Measurements from ENCODE around the gene POM121L12. TPM values are rescaled to one million over a fixed set of nuclear protein-coding genes. Genes with fewer than 3 reads are reported as not detected.

POM121L12 gene
- total and polyA plus RNA-seq, 2 of the 13 experiments (the other 11 are each of a cell fraction or from before 2014, with no cell fraction given): not detected

DNA sequence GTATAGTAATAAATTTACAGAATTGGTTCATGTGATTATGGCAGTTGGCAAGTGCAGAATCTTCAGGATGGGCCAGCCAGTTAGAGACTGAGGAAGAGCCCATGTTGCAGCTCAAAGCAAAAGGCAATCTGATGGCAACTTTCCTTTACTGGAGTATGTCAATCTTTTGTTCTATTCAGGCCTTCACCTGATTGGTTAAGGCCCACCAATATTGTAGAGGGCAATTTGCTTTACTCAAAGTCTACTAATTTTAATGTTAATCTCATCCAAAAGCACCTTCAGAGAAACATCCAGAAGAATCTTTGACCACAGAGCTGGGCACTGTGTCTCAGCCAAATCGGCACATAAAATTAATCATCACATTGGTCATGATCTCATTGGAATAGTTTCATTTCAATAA, 20.0 kb upstream of the POM121L12 start (continued):
- no peak for TF ChIP-seq ZNF318 (CRISPR knock-in tag; IDR thresholded peaks at IDR 0.05)
- TF ChIP-seq ZNF790 (CRISPR knock-in tag; IDR thresholded peaks at IDR 0.05; ENCODE audit: borderline replicate concordance): no peak

DNA sequence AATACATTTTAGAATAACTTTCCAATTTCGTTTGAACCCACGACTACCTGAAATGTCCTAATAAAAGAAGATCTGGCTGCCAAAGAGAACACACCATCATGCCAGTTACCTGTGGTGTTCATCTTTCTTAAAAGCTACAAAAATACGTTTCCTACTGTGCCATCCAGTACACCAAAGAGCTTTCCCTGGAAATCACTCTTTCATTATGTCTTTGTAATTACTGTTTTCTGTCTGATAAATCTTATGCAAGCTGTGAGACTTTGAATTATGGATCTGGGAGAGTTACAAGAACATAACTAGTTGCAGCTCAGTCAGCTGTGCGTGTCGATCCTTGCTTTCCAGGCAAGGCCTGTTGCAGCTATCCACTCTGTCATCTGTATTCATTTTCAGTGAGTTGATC, 12.5 kb upstream of the POM121L12 start:
- Histone ChIP-seq H2AFZ (ENCODE audit: low read length) (no peak overlapping the region), H3K79me2 (ENCODE audit: insufficient read depth, low read length) (no peaks in the 10 kb centered on the region), H3K27ac (ENCODE audit: extremely low read length, insufficient read depth, low read length) (no peak overlapping the region), H3K36me3 (replicated peaks in 1 of 2; ENCODE audit: control insufficient read depth in 1 of 2, insufficient read depth in 2 of 2, low read length in 2 of 2) (no peaks in the 10 kb centered on the region), H3K4me1 (ENCODE audit: insufficient read depth, low read length) (no peaks in the 10 kb centered on the region), H3K9me3 (ENCODE audit: low read length) (peaks cover 45% of the 10 kb centered on the region), H3K4me3 (replicated peaks in 1 of 3; ENCODE audit: insufficient read depth in 1 of 3, low read depth in 2 of 3, low read length in 3 of 3) (no peak overlapping the region), H3K4me2 (ENCODE audit: low read depth, low read length) (no peak overlapping the region), H3K27me3 (ENCODE audit: control insufficient read depth in 1 of 2, insufficient read depth in 2 of 2, low read length in 2 of 2) (no peaks in the 10 kb centered on the region), H4K20me1 (ENCODE audit: insufficient read depth, low read length) (no peaks in the 10 kb centered on the region), H3K9ac (ENCODE audit: insufficient read depth, low read depth, low read length) (no peak overlapping the region)
- ChIA-PET POLR2A (no interaction called here), CTCF (ENCODE audit: low intra/inter-chr PET ratio, low total read pairs) (no interaction called here)
- no peak for ATAC-seq
- intact Hi-C loops (cut with micrococcal nuclease; ENCODE audit: unreplicated experiment): no loop called here
- whole genome bisulfite sequencing (ENCODE audit: low lambda C conversion rate): 2% methylated on average over 5 of the region's 5 CpGs
- TF ChIP-seq NR2F1 (CRISPR knock-in tag; IDR thresholded peaks at IDR 0.05) (no peak), SIX1 (CRISPR knock-in tag; IDR thresholded peaks at IDR 0.05; ENCODE audit: borderline replicate concordance) (no peak), THAP11 (CRISPR knock-in tag; IDR thresholded peaks at IDR 0.05) (no peak), ZNF362 (CRISPR knock-in tag; IDR thresholded peaks at IDR 0.05; ENCODE audit: borderline replicate concordance) (no peak), FOXJ3 (CRISPR knock-in tag; IDR thresholded peaks at IDR 0.05; ENCODE audit: borderline replicate concordance) (no peak), SIN3B (IDR thresholded peaks at IDR 0.05; ENCODE audit: low read length) (no peak), SP4 (CRISPR knock-in tag; IDR thresholded peaks at IDR 0.05) (no peak)
- TF ChIP-seq, protein P1, sequence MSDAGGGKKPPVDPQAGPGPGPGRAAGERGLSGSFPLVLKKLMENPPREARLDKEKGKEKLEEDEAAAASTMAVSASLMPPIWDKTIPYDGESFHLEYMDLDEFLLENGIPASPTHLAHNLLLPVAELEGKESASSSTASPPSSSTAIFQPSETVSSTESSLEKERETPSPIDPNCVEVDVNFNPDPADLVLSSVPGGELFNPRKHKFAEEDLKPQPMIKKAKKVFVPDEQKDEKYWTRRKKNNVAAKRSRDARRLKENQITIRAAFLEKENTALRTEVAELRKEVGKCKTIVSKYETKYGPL (CRISPR knock-in tag; IDR thresholded peaks at IDR 0.05): no peak
- no peak for DNase-seq (ENCODE audit: low spot score)
- no peak for FAIRE-seq
- no TSS peak for BruUV-seq (replicated peaks)
- in situ Hi-C loops (cut with HindIII; ENCODE audit: extremely low pct_ligation_motif_present, low pct_unique_long_range_greater_than_20kb): no loop called here

Data from HepG2 (cell line).